Lower leg skin (tissue), 3 donors: Measurements from ENCODE around the gene S100A9.

Source experiments
- POLR2A ChIP-seq, 2 donors: fragments of 450-650 bp; IDR thresholded peaks; one replicate each; pipeline ENCODE4 v1.6.1; 2016 to 2017; ENCODE audit warnings: antibody characterized with exemption in 2 of 2, mild to moderate bottlenecking in 1 of 2, moderate library complexity in 1 of 2
- TF ChIP-seq, protein P1 (sequence below), 3 donors: fragments of 450-650 bp; IDR thresholded peaks; one replicate each; pipeline ENCODE4 v1.5.1; 2016; ENCODE audit warnings: antibody characterized with exemption in 3 of 3, mild to moderate bottlenecking in 3 of 3, moderate library complexity in 2 of 3

GRCh38 chr1:153350321-153350957 lies 7.2 kb upstream of the S100A9 start:
- TF ChIP-seq, protein P1, sequence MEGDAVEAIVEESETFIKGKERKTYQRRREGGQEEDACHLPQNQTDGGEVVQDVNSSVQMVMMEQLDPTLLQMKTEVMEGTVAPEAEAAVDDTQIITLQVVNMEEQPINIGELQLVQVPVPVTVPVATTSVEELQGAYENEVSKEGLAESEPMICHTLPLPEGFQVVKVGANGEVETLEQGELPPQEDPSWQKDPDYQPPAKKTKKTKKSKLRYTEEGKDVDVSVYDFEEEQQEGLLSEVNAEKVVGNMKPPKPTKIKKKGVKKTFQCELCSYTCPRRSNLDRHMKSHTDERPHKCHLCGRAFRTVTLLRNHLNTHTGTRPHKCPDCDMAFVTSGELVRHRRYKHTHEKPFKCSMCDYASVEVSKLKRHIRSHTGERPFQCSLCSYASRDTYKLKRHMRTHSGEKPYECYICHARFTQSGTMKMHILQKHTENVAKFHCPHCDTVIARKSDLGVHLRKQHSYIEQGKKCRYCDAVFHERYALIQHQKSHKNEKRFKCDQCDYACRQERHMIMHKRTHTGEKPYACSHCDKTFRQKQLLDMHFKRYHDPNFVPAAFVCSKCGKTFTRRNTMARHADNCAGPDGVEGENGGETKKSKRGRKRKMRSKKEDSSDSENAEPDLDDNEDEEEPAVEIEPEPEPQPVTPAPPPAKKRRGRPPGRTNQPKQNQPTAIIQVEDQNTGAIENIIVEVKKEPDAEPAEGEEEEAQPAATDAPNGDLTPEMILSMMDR (IDR thresholded peaks at IDR 0.05), result no peak
- TF ChIP-seq POLR2A (IDR thresholded peaks at IDR 0.05), result no peak
